ENCODE data around the gene PDE4B. TPM values are rescaled to one million over a fixed set of nuclear protein-coding genes. Genes with fewer than 3 reads are reported as not detected.
A peak's percentile ranks its signal among the peaks of the same experiment; 100 is the strongest.

PDE4B gene
- total RNA-seq, 1 experiment from 2014 or later = 1.4 TPM

- H3K27ac ChIP-seq (ENCODE audit: low read length) = peak overlapping the region; percentile 99
- no peaks in the 10 kb centered on the region for H4K20me1 ChIP-seq (ENCODE audit: low read length)
- ChIA-PET CTCF (no interaction called here), POLR2A (ENCODE audit: unreplicated experiment) (no interaction called here)
- no peaks in the 10 kb centered on the region for H3K9me3 ChIP-seq (ENCODE audit: low read length)
- ATAC-seq (no peak), DNase-seq (no peak)
- BruUV-seq (replicated peaks) = no TSS peak
- TF ChIP-seq, protein P1, sequence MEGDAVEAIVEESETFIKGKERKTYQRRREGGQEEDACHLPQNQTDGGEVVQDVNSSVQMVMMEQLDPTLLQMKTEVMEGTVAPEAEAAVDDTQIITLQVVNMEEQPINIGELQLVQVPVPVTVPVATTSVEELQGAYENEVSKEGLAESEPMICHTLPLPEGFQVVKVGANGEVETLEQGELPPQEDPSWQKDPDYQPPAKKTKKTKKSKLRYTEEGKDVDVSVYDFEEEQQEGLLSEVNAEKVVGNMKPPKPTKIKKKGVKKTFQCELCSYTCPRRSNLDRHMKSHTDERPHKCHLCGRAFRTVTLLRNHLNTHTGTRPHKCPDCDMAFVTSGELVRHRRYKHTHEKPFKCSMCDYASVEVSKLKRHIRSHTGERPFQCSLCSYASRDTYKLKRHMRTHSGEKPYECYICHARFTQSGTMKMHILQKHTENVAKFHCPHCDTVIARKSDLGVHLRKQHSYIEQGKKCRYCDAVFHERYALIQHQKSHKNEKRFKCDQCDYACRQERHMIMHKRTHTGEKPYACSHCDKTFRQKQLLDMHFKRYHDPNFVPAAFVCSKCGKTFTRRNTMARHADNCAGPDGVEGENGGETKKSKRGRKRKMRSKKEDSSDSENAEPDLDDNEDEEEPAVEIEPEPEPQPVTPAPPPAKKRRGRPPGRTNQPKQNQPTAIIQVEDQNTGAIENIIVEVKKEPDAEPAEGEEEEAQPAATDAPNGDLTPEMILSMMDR (conservative IDR thresholded peaks at IDR 0.05; ENCODE audit: low read depth, low read length) = no peak
- TF ChIP-seq EZH2 (IDR thresholded peaks at IDR 0.05; ENCODE audit: low read length, unreplicated experiment) (no peak), EZH2phosphoT487 (IDR thresholded peaks at IDR 0.05; ENCODE audit: borderline replicate concordance, low read length) (no peak)
- no peak overlapping the region for H3K4me3 ChIP-seq (ENCODE audit: low read length)
- intact Hi-C loops (cut with micrococcal nuclease) = loop anchor here (5.0 kb wide), 2 partner anchors 82 to 167 kb away; no protein-coding TSS in a partner anchor
- H2AFZ ChIP-seq (ENCODE audit: low read length) = no peak overlapping the region
- peak overlapping the region; percentile 42 for H3K9ac ChIP-seq (ENCODE audit: low read length)
- no peaks in the 10 kb centered on the region for H3F3A ChIP-seq (ENCODE audit: low read length, unreplicated experiment)
- no peaks in the 10 kb centered on the region for H3K27me3 ChIP-seq (ENCODE audit: low read length)
- H3K4me2 ChIP-seq (ENCODE audit: low read length) = no peak overlapping the region
- H3K79me2 ChIP-seq (ENCODE audit: low read length) = no peaks in the 10 kb centered on the region
- H3K36me3 ChIP-seq (ENCODE audit: low read depth, low read length) = no peaks in the 10 kb centered on the region
- H3K4me1 ChIP-seq (ENCODE audit: insufficient read depth, low read length) = peaks cover 46% of the 10 kb centered on the region
- H3K9me2 ChIP-seq (replicated peaks; ENCODE audit: low read length) = no peaks in the 10 kb centered on the region
Observed at GRCh38 chr1:66270119-66270812, 477.6 kb downstream of the PDE4B start.

- H3K79me2 ChIP-seq (ENCODE audit: low read length) = no peaks in the 10 kb centered on the region
- H3K9me3 ChIP-seq (ENCODE audit: low read length) = no peaks in the 10 kb centered on the region
- H3K4me2 ChIP-seq (ENCODE audit: low read length) = peak overlapping the region; percentile 63
- H3K27ac ChIP-seq (ENCODE audit: low read length) = peak overlapping the region; percentile 99
- H3K36me3 ChIP-seq (ENCODE audit: low read depth, low read length) = no peaks in the 10 kb centered on the region
- CTCF ChIA-PET = no interaction called here
- H3K4me1 ChIP-seq (ENCODE audit: insufficient read depth, low read length) = peaks cover 38% of the 10 kb centered on the region
- POLR2A ChIA-PET (ENCODE audit: unreplicated experiment) = no interaction called here
- TF ChIP-seq EZH2phosphoT487 (IDR thresholded peaks at IDR 0.05; ENCODE audit: borderline replicate concordance, low read length) (no peak), EZH2 (IDR thresholded peaks at IDR 0.05; ENCODE audit: low read length, unreplicated experiment) (no peak)
- TF ChIP-seq, protein P1 (conservative IDR thresholded peaks at IDR 0.05; ENCODE audit: low read depth, low read length) = no peak
- H4K20me1 ChIP-seq (ENCODE audit: low read length) = no peaks in the 10 kb centered on the region
- TSS peak; percentile 71 for BruUV-seq (replicated peaks)
- no peaks in the 10 kb centered on the region for H3K9me2 ChIP-seq (replicated peaks; ENCODE audit: low read length)
- H3F3A ChIP-seq (ENCODE audit: low read length, unreplicated experiment) = no peaks in the 10 kb centered on the region
- H2AFZ ChIP-seq (ENCODE audit: low read length) = 0 out of 2 replicates have a peak overlapping the region, but pooled peaks have one; percentile 27
- no peaks in the 10 kb centered on the region for H3K27me3 ChIP-seq (ENCODE audit: low read length)
- H3K4me3 ChIP-seq (ENCODE audit: low read length) = peak overlapping the region; percentile 24; the same call in 1 of the 2 replicates
- DNase-seq (peak; percentile 94), ATAC-seq (peak; percentile 72)
- H3K9ac ChIP-seq (ENCODE audit: low read length) = peak overlapping the region; percentile 92
- intact Hi-C loops (cut with micrococcal nuclease) = loop anchor here (1.0 to 5.0 kb wide), 4 partner anchors 15 to 166 kb away; no protein-coding TSS in a partner anchor
Observed at GRCh38 chr1:66271216-66271903, 478.7 kb downstream of the PDE4B start.

Measured in PC-3 (cell line).